Spleen (tissue), 13 donors: ENCODE data around the gene AK6. TPM values are rescaled to one million over a fixed set of nuclear protein-coding genes. Genes with fewer than 3 reads are reported as not detected.

Experiments
- DNase-seq: peaks from one replicate; pipeline ENCODE4 v3.0.0-alpha.2; 2020
- H3K27ac ChIP-seq, 8 donors: fragments of 200-600 bp; sonication (generic) in 7 of 8; 1 replicate in 4 of 8; 2 replicates in 4 of 8; pipeline versions ENCODE4 v1.5.0 to v1.8.0; 2016 to 2021; ENCODE audit warnings: inconsistent platforms in 4 of 8, mild to moderate bottlenecking in 4 of 8, moderate library complexity in 1 of 8
- H3K27me3 ChIP-seq, 7 donors: fragments of 200-600 bp; sonication (generic) in 6 of 7; replicated peaks in 1 of 7; 1 replicate in 4 of 7; 2 replicates in 3 of 7; pipeline versions ENCODE4 v1.5.0 to v1.8.0; 2016 to 2021; ENCODE audit warnings: inconsistent platforms in 3 of 7, mild to moderate bottlenecking in 1 of 7
- H3K36me3 ChIP-seq, 6 donors: fragments of 200-600 bp; sonication (generic) in 5 of 6; 1 replicate in 4 of 6; 2 replicates in 2 of 6; pipeline versions ENCODE4 v1.5.0 to v1.8.0; 2016 to 2021; ENCODE audit warnings: inconsistent platforms in 2 of 6
- H3K4me1 ChIP-seq, 6 donors: fragments of 200-600 bp; sonication (generic) in 5 of 6; 1 replicate in 3 of 6; 2 replicates in 3 of 6; pipeline versions ENCODE4 v1.5.0 to v1.8.0; 2016 to 2021; ENCODE audit warnings: inconsistent platforms in 3 of 6
- H3K4me3 ChIP-seq, 8 donors: fragments of 200-600 bp; sonication (generic) in 7 of 8; 1 replicate in 4 of 8; 2 replicates in 4 of 8; pipeline versions ENCODE4 v1.5.0 to v1.8.0; 2016 to 2021; ENCODE audit warnings: inconsistent platforms in 4 of 8, mild to moderate bottlenecking in 4 of 8, moderate library complexity in 2 of 8
- H3K9me3 ChIP-seq, 8 donors: fragments of 200-600 bp; sonication (generic) in 7 of 8; 1 replicate in 4 of 8; 2 replicates in 4 of 8; pipeline versions ENCODE4 v1.5.0 to v1.8.0; 2016 to 2021; ENCODE audit warnings: inconsistent platforms in 4 of 8
- CTCF ChIP-seq, 11 experiments: fragments of 200-600 bp in 7 of 11; fragments of 450-650 bp in 4 of 11; sonication (generic) in 4 of 11; IDR thresholded peaks in 8 of 11; conservative IDR thresholded peaks in 3 of 11; 1 replicate in 7 of 11; 2 replicates in 4 of 11; pipeline versions ENCODE4 v1.4.0 to v1.8.0; 2016 to 2021; ENCODE audit warnings: antibody characterized with exemption in 11 of 11, inconsistent platforms in 4 of 11, mild to moderate bottlenecking in 1 of 11
- POLR2A ChIP-seq, 3 donors: fragments of 450-650 bp; IDR thresholded peaks; one replicate each; pipeline ENCODE4 v1.5.1; 2017; ENCODE audit warnings: antibody characterized with exemption in 3 of 3, mild to moderate bottlenecking in 1 of 3
- POLR2AphosphoS5 ChIP-seq, 3 donors: sonication (generic); formaldehyde crosslinking; IDR thresholded peaks; one replicate each; pipeline ENCODE4 v1.5.1; 2017; ENCODE audit warnings: antibody characterized with exemption in 3 of 3
- whole genome bisulfite sequencing, 5 donors: extraction: QIAGEN DNeasy Blood & Tissue Kit in 3 of 5; methylation state at CpG; one replicate each; pipeline versions ENCODE4 v1.1.5 to v1.1.7; 2013 to 2018; 5-methylcytosine and 5-hydroxymethylcytosine counted together
- intact Hi-C: fragments of 100-400 bp; cut with DNase I; formaldehyde crosslinking; loops from one replicate; pipeline ENCODE4 v1.15.0; 2023; ENCODE audit warnings: low total_unique reads
- long read RNA-seq, 2 donors: transcript quantifications; one replicate each; lab custom pipeline, GENCODE V29; 2026
- polyA plus RNA-seq, 3 donors: library from polyadenylated mRNA; stranded (reverse); fragments of 200-250 nt; gene quantifications; one replicate each; pipeline ENCODE4 v1.2.1, GENCODE V29; 2013
- total RNA-seq, 7 donors: library from RNA; depleted of rRNA in 3 of 7; stranded (reverse); fragments of >200 nt in 3 of 7; fragmentation: NEBNext Ultra II Directional in 4 of 7; extraction: Animal tissue kit (Norgen Biotek cat#: 25700) in 4 of 7; gene quantifications; one replicate each; pipeline versions ENCODE4 v1.1.0 to v1.2.1, GENCODE V29; 2016 to 2021
- donor health status: healthy with polysubstance abuse.
- donor health status: DM: no; HTN: no; CAD: no; lungs with moderate emphysema.
- donor health status: DM: no; HTN: no; CAD: no.
- donor health status: Bipolar disorder and iron deficiency.
- donor health status: healthy.
- donor health status: DM: no; HTN: no; CAD: no.
- donor health status: DM: yes; HTN: yes; CAD: no.

Gene AK6
- total RNA-seq (10 to 100 TPM; 16.9 to 31.7 (median 24.0) TPM), polyA plus RNA-seq (10 to 100 TPM; 28.1 to 39.7 (median 30.6) TPM)
- long read RNA-seq, donor 1, transcript AK6-202 (5 exons, 1,648 nt): major isoform, 26 of 26 reads
- long read RNA-seq, donor 1, partial matches to known transcripts: 0 of 26 reads
- long read RNA-seq, donor 1, other reads (novel, unspliced or antisense): 0 of 26 reads
- long read RNA-seq, donor 2, transcript AK6-202 (5 exons, 1,648 nt): major isoform, 17 of 18 reads
- long read RNA-seq, donor 2, partial matches to known transcripts: 0 of 18 reads
- long read RNA-seq, donor 2, other reads (novel, unspliced or antisense): 0 of 18 reads

- peaks cover under 1 to 42% (median 25%) of the 10 kb centered on the region in 6 donors for H3K36me3 ChIP-seq
Measured at GRCh38 chr5:69369340-69370121, at the start of gene AK6, which contains the start of the genes RAD17 and TAF9. Gene AK6, minus strand, starts transcription at chr5:69369520. Its CDS starts 30 bp downstream, at chr5:69369490. Gene RAD17, plus strand, starts transcription at chr5:69369818. Its CDS starts 2,391 bp downstream, at chr5:69372209. Gene TAF9, minus strand, starts transcription at chr5:69369520. Its CDS starts 3,783 bp downstream, at chr5:69365737.

GRCh38 chr5:69418554-69418953 is 49.2 kb upstream of the AK6 start:
- no peak for TF ChIP-seq CTCF (IDR thresholded peaks at IDR 0.05 in 8 of 11, conservative IDR thresholded peaks at IDR 0.05 in 3 of 11)
- no peak for TF ChIP-seq POLR2AphosphoS5 (IDR thresholded peaks at IDR 0.05)
- TF ChIP-seq POLR2A (IDR thresholded peaks at IDR 0.05): no peak
- 87 to 95% (median 89%) methylated on average over 3 of the region's 3 CpGs for WGBS, 5 donors
- Histone ChIP-seq H3K27ac (no peak overlapping the region), H3K27me3 (peaks cover 0 to 10% (median 0%) of the 10 kb centered on the region in 7 donors), H3K4me1 (peaks cover 0 to 17% (median 11%) of the 10 kb centered on the region in 6 donors), H3K9me3 (peaks cover 0 to 10% (median 0%) of the 10 kb centered on the region in 8 donors), H3K36me3 (peaks cover 0 to 17% (median 4%) of the 10 kb centered on the region in 6 donors), H3K4me3 (no peak overlapping the region)
- no peak for DNase-seq
- intact Hi-C loops: no loop called here

More at GRCh38 chr5:69369340-69370121, at the start of gene AK6, which contains the start of the genes RAD17 and TAF9:
- peak; percentile 99 for DNase-seq
- Histone ChIP-seq H3K27me3 (no peaks in the 10 kb centered on the region), H3K4me1 (peaks cover 21 to 76% (median 50%) of the 10 kb centered on the region in 6 donors), H3K9me3 (no peaks in the 10 kb centered on the region), H3K4me3 (peak within 1 kb of the TSS; percentile 54 to 97 (median 88)), H3K27ac (peak within 1 kb of the TSS; percentile 96 to 100 (median 98))
- intact Hi-C loops: loop anchor here (10.0 kb wide), 1 partner anchor 275 kb away; the partner anchor contains the start of gene SLC30A5
- 0 to 1% (median 0%) methylated on average over 30 to 66 of the region's 66 CpGs for WGBS, 5 donors
- TF ChIP-seq POLR2AphosphoS5 (IDR thresholded peaks at IDR 0.05) (peak; percentile 95), POLR2A (IDR thresholded peaks at IDR 0.05) (peak; percentile 21 to 62 (median 58)), CTCF (IDR thresholded peaks at IDR 0.05 in 8 of 11, conservative IDR thresholded peaks at IDR 0.05 in 3 of 11) (peak in 4 of 11 experiments; percentile 6 to 22 (median 14))

GRCh38 chr5:69416699-69417098 is 47.4 kb upstream of the AK6 start:
- DNase-seq: no peak
- H3K27me3 ChIP-seq: peaks cover 0 to 10% (median 0%) of the 10 kb centered on the region in 7 donors
- no peak overlapping the region for H3K27ac ChIP-seq
- H3K9me3 ChIP-seq: no peaks in the 10 kb centered on the region
- intact Hi-C loops: no loop called here
- no peak overlapping the region for H3K4me3 ChIP-seq
- peaks cover 0 to 17% (median 11%) of the 10 kb centered on the region in 6 donors for H3K4me1 ChIP-seq
- TF ChIP-seq POLR2A (IDR thresholded peaks at IDR 0.05): no peak
- no peak for TF ChIP-seq CTCF (IDR thresholded peaks at IDR 0.05 in 8 of 11, conservative IDR thresholded peaks at IDR 0.05 in 3 of 11)
- TF ChIP-seq POLR2AphosphoS5 (IDR thresholded peaks at IDR 0.05): no peak
- peaks cover 0 to 35% (median 7%) of the 10 kb centered on the region in 6 donors for H3K36me3 ChIP-seq
